Endothelial cell of umbilical vein (primary cell): ENCODE measurements around the gene TSGA10IP. TPM values are rescaled to one million over a fixed set of nuclear protein-coding genes. Genes with fewer than 3 reads are reported as not detected.

Experiments used
- BruUV-seq: library from RNA; stranded (reverse); fragments of 400-500 nt; replicated peaks from 2 replicates; lab custom pipeline; 2021; lab: Mats Ljungman, UMichigan
- CTCF ChIA-PET: fragments of 300-600, 350-600 bp; sonication (Branson Sonifier 250); formaldehyde crosslinking; loops from one replicate; lab custom pipeline; 2021; ENCODE audit warnings: antibody characterized with exemption, inconsistent platforms; lab: Charles Lee
- POLR2A ChIA-PET: fragments of 300-600, 350-600 bp; sonication (Branson Sonifier 250); formaldehyde crosslinking; loops from one replicate; lab custom pipeline; 2021; ENCODE audit warnings: antibody characterized with exemption, inconsistent platforms; lab: Charles Lee
- DNase-seq: peaks from one replicate; pipeline ENCODE4 v3.0.0-alpha.2; 2011; ENCODE audit warnings: low read depth, low spot score
- FAIRE-seq: peaks from 2 replicates; lab custom pipeline; 2011; peaks lifted over from hg19 to GRCh38; lab: Jason Lieb, UNC
- H2AFZ ChIP-seq: 2 replicates; pipeline ENCODE4 v1.6.0; 2012; ENCODE audit warnings: low read depth, low read length, control low read depth, inconsistent platforms
- H3K27ac ChIP-seq: 2 replicates; pipeline ENCODE4 v1.5.1; 2011; ENCODE audit warnings: low read depth, mild to moderate bottlenecking, control low read depth, low read length, moderate library complexity; ENCODE audit not compliant: insufficient read depth
- H3K27me3 ChIP-seq, 2 experiments: 2 replicates each; pipeline versions ENCODE4 v1.6.0 to v1.6.1; 2011; ENCODE audit warnings: low read length in 2 of 2, mixed read lengths in 1 of 2; ENCODE audit not compliant: control insufficient read depth in 2 of 2, insufficient read depth in 2 of 2
- H3K36me3 ChIP-seq, 2 experiments: 2 replicates in 1 of 2; 3 replicates in 1 of 2; pipeline ENCODE4 v1.5.1; 2011; ENCODE audit warnings: low read length in 2 of 2, mild to moderate bottlenecking in 1 of 2, moderate library complexity in 1 of 2; ENCODE audit not compliant: control insufficient read depth in 2 of 2, insufficient read depth in 2 of 2; ENCODE audit errors: extremely low read depth in 1 of 2
- H3K4me1 ChIP-seq: 3 replicates; pipeline ENCODE4 v1.5.1; 2011; ENCODE audit warnings: mild to moderate bottlenecking, low read length; ENCODE audit not compliant: control insufficient read depth, insufficient read depth; ENCODE audit errors: extremely low read depth
- H3K4me2 ChIP-seq: 2 replicates; pipeline ENCODE4 v1.6.1; 2011; ENCODE audit warnings: low read length, control low read depth, mixed read lengths; ENCODE audit not compliant: insufficient read depth
- H3K4me3 ChIP-seq, 3 experiments: fragments of 200-600 bp in 1 of 3; sonication (generic), shearing (Covaris generic) in 1 of 3; replicated peaks in 1 of 3; 2 replicates each; pipeline ENCODE4 v1.5.1; 2011 to 2016; ENCODE audit warnings: control low read depth in 3 of 3, low read length in 3 of 3, mild to moderate bottlenecking in 2 of 3, inconsistent platforms in 1 of 3, low read depth in 1 of 3, moderate library complexity in 1 of 3; ENCODE audit not compliant: insufficient read depth in 1 of 3
- H3K79me2 ChIP-seq: 2 replicates; pipeline ENCODE4 v1.6.0; 2012; ENCODE audit warnings: low read length, inconsistent platforms; ENCODE audit not compliant: control insufficient read depth, insufficient read depth
- H3K9ac ChIP-seq: replicated peaks from 2 replicates; pipeline ENCODE3; 2011; ENCODE audit warnings: low read length, control low read depth; ENCODE audit not compliant: insufficient read depth; ENCODE audit errors: extremely low read depth
- H3K9me1 ChIP-seq: replicated peaks from 3 replicates; pipeline ENCODE4 v1.6.0; 2011; ENCODE audit warnings: mild to moderate bottlenecking, low read length; ENCODE audit not compliant: control insufficient read depth, insufficient read depth; ENCODE audit errors: extremely low read depth
- H3K9me3 ChIP-seq: replicated peaks from 2 replicates; pipeline ENCODE4 v1.5.1; 2012; ENCODE audit warnings: low read length, inconsistent platforms; ENCODE audit not compliant: control insufficient read depth, insufficient read depth
- H4K20me1 ChIP-seq: replicated peaks from 2 replicates; pipeline ENCODE3; 2011; ENCODE audit warnings: mild to moderate bottlenecking, low read length; ENCODE audit not compliant: control insufficient read depth, insufficient read depth; ENCODE audit errors: extremely low read depth
- EZH2 ChIP-seq: IDR thresholded peaks from 2 replicates; pipeline ENCODE4 v1.6.1; 2012; ENCODE audit warnings: borderline replicate concordance, low read depth, mild to moderate bottlenecking, moderate library complexity, low read length, inconsistent platforms; ENCODE audit not compliant: severe bottlenecking
- FOS ChIP-seq: IDR thresholded peaks from 2 replicates; pipeline ENCODE4 v1.6.1; 2011; ENCODE audit warnings: mild to moderate bottlenecking, low read length, moderate library complexity, borderline replicate concordance; ENCODE audit not compliant: insufficient read depth
- GATA2 ChIP-seq: IDR thresholded peaks from 2 replicates; pipeline ENCODE4 v1.7.0; 2011; ENCODE audit warnings: low read depth, mild to moderate bottlenecking, moderate library complexity, mixed read lengths, low read length; ENCODE audit not compliant: insufficient read length, insufficient read depth
- JUN ChIP-seq: IDR thresholded peaks from 2 replicates; pipeline ENCODE4 v1.6.1; 2011; ENCODE audit warnings: borderline replicate concordance, low read depth; ENCODE audit not compliant: insufficient read length, insufficient read depth
- MYC ChIP-seq: IDR thresholded peaks from one replicate; pipeline ENCODE4 v1.6.1; 2011; ENCODE audit warnings: mild to moderate bottlenecking, low read depth, low read length
- POLR2A ChIP-seq: IDR thresholded peaks from 2 replicates; pipeline ENCODE4 v1.6.1; 2012; ENCODE audit warnings: low read depth, mild to moderate bottlenecking, control low read depth, low read length
- POLR2AphosphoS5 ChIP-seq: IDR thresholded peaks from 2 replicates; pipeline ENCODE4 v1.6.1; 2012; ENCODE audit warnings: low read depth, mild to moderate bottlenecking, control low read depth, low read length, moderate library complexity; ENCODE audit not compliant: insufficient read depth
- dilution Hi-C: fragments of 300-500 bp; cut with MboI; formaldehyde crosslinking; loops from one replicate; pipeline ENCODE4 v1.15.0; 2019; ENCODE audit warnings: low sequenced_read_pairs; ENCODE audit not compliant: extremely low pct_ligation_motif_present
- intact Hi-C: fragments of 100-400 bp; cut with micrococcal nuclease; formaldehyde crosslinking; loops from one replicate; pipeline ENCODE4 v1.10.0; 2022
- polyA plus RNA-seq, 4 experiments: library from polyadenylated mRNA; depleted of rRNA in 3 of 4; stranded (reverse) in 3 of 4; unstranded in 1 of 4; fragments of >200 nt; gene quantifications; 2 replicates each; pipeline versions ENCODE4 v1.2.1 to v1.2.3, GENCODE V29; 2011 to 2012; ENCODE audit warnings: missing spikeins in 1 of 4
- total RNA-seq: library from RNA; stranded (reverse); gene quantifications from 2 replicates; pipeline ENCODE4 v1.2.3, GENCODE V29; 2021
- TF ChIP-seq, protein P1 (sequence below), 2 donors: IDR thresholded peaks; 1 replicate in 1 of 2; 2 replicates in 1 of 2; pipeline ENCODE4 v1.5.1; 2011; ENCODE audit warnings: low read length in 2 of 2, mild to moderate bottlenecking in 2 of 2, moderate library complexity in 2 of 2, control low read depth in 1 of 2, inconsistent platforms in 1 of 2, low read depth in 1 of 2; ENCODE audit not compliant: insufficient read depth in 1 of 2; ENCODE audit errors: extremely low read depth in 1 of 2
- TF ChIP-seq, protein P2 (sequence below): IDR thresholded peaks from 2 replicates; pipeline ENCODE4 v1.6.1; 2011; ENCODE audit not compliant: insufficient read depth, insufficient read length

The TSGA10IP gene
- total and polyA plus RNA-seq, 2 donors (not counting 3 experiments of a cell fraction or from before 2014, with no cell fraction given): not detected

DNA sequence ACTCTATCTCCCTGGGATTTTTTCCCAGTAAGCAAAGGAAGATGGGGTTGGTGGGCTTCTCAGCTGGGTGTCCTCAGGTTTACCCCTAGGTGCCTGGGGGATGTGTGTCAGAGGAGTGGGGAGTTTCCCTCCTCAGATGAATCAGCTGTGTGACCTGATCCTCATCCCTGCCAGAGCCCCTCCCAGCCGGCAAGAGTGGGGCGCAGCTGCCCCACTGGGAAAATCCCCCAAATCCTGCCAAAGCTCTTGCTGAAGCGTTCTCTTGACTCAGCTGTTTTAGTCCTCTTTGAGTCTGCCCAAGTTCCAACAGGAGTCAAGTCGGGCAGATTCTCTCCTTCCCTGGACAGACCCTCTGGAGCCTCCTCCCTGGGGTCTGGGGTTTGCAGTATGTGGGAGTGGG lies 32.4 kb upstream of the TSGA10IP start:
- peak; percentile 48 for DNase-seq
- Histone ChIP-seq H3K4me3 (no peak overlapping the region), H3K9ac (peak overlapping the region; percentile 11), H3K36me3 (no peaks in the 10 kb centered on the region), H3K4me1 (peaks cover 55% of the 10 kb centered on the region), H3K27me3 (no peaks in the 10 kb centered on the region), H2AFZ (no peak overlapping the region), H3K27ac (peak overlapping the region; percentile 74), H4K20me1 (no peaks in the 10 kb centered on the region), H3K9me1 (no peaks in the 10 kb centered on the region), H3K79me2 (peaks cover 16% of the 10 kb centered on the region), H3K4me2 (no peak overlapping the region), H3K9me3 (no peaks in the 10 kb centered on the region)
- TF ChIP-seq POLR2A: no peak
- TF ChIP-seq FOS: no peak
- no peak for TF ChIP-seq GATA2
- no peak for TF ChIP-seq MYC
- TF ChIP-seq JUN: no peak
- no peak for TF ChIP-seq EZH2
- TF ChIP-seq POLR2AphosphoS5: no peak
- TF ChIP-seq, protein P1, sequence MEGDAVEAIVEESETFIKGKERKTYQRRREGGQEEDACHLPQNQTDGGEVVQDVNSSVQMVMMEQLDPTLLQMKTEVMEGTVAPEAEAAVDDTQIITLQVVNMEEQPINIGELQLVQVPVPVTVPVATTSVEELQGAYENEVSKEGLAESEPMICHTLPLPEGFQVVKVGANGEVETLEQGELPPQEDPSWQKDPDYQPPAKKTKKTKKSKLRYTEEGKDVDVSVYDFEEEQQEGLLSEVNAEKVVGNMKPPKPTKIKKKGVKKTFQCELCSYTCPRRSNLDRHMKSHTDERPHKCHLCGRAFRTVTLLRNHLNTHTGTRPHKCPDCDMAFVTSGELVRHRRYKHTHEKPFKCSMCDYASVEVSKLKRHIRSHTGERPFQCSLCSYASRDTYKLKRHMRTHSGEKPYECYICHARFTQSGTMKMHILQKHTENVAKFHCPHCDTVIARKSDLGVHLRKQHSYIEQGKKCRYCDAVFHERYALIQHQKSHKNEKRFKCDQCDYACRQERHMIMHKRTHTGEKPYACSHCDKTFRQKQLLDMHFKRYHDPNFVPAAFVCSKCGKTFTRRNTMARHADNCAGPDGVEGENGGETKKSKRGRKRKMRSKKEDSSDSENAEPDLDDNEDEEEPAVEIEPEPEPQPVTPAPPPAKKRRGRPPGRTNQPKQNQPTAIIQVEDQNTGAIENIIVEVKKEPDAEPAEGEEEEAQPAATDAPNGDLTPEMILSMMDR (IDR thresholded peaks at IDR 0.05; ENCODE audit: extremely low read depth in 1 of 2, insufficient read depth in 1 of 2, low read depth in 1 of 2, low read length in 2 of 2): no peak
- TF ChIP-seq, protein P2, sequence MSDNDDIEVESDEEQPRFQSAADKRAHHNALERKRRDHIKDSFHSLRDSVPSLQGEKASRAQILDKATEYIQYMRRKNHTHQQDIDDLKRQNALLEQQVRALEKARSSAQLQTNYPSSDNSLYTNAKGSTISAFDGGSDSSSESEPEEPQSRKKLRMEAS: no peak
- intact Hi-C loops: no loop called here
- FAIRE-seq: peak; percentile 72
- dilution Hi-C loops: no loop called here
- CTCF ChIA-PET: interaction anchor here (0.7 to 4.0 kb wide), 5 partner anchors 12 to 28 kb away, joined by 4 to 39 read pairs (median 8); partner anchors contain the start of genes CCDC85B, FIBP and FOSL1
- POLR2A ChIA-PET: interaction anchor here (1.0 to 1.5 kb wide), 2 partner anchors 11 to 14 kb away, joined by 3 to 10 read pairs; no protein-coding TSS in a partner anchor
- BruUV-seq: no TSS peak
